ENCODE data around the gene JMJD8. TPM values are rescaled to one million over a fixed set of nuclear protein-coding genes. Genes with fewer than 3 reads are reported as not detected.
"Not testable (repeated sequence)": the region's sequence is repeated elsewhere in the genome, so short reads cannot be mapped to it uniquely, and the experiment has no call there.

JMJD8 gene
- total RNA-seq, 1 donor from 2014 or later = 71.4 TPM

DNA sequence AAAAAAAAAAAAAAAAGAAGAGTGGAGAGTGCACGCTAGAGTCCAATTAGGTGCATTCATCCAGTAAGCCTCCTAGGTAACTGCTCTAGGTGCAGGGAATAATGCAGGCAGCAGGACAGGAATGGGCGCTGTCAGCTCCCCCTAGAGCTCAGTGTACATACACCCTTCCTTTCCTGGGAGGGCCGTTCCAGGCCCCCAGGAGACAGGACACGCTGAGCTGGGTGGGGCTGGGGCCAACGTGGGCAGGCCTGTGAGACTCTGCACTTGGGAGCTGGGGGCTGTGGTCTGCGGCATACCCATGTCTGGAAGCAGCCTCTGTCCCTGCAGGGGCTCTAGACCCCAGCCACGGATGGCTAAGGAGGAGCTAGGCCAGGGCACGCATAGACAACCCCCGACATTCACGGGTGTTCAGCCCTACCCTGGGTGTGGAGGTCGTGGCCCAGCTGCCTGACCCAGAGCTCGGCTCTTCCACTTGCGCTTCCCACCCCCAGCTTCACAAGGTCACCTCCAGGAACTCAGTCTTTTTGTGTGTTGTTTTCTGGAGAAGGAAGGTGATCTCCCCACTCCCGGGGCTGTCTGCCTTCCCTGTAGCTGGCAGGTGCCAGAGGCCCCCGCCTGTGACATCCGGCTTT lies 35.8 kb upstream of the JMJD8 start:
- H3K4me1 Mint-ChIP-seq (ENCODE audit: low read depth) = no peaks in the 10 kb centered on the region
- no peaks in the 10 kb centered on the region for H3K36me3 Mint-ChIP-seq (ENCODE audit: low read depth)
- intact Hi-C loops (cut with micrococcal nuclease) = loop anchor here (2.0 kb wide), 1 partner anchor 17 kb away; no protein-coding TSS in a partner anchor
- no peaks in the 10 kb centered on the region for H3K9me3 Mint-ChIP-seq
- no peak for DNase-seq (ENCODE audit: low spot score)
- H3K27me3 Mint-ChIP-seq (ENCODE audit: insufficient read depth) = peaks cover 8% of the 10 kb centered on the region
- peak overlapping the region; percentile 28 for H3K27ac Mint-ChIP-seq
- H3K4me3 Mint-ChIP-seq = peak overlapping the region; percentile 75

DNA sequence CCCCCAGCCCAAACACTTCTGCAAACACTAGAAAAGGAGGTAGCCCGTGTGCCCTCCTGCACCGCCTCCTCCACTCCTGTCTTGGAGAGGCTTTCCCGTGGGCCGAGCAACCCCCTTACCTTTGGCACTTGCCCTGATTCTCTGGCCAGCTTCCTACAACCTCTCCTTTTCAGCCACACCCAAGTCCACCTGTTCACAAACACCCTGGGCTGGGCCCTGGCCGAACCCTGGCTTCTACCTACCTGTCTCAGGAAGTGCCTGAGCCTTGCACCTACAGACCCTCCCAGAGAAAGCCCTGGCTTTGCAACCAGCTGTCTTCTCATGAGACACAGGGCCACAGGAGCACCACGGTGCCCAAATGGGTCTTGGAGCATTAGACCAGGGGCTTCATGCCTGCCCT lies 34.8 kb upstream of the JMJD8 start:
- H3K27ac Mint-ChIP-seq = no peak overlapping the region

GRCh38 chr16:718389-718788 lies 34.3 kb upstream of the JMJD8 start:
- Mint-ChIP-seq H3K27ac (no peak overlapping the region), H3K9me3 (no peaks in the 10 kb centered on the region), H3K27me3 (ENCODE audit: insufficient read depth) (peaks cover 16% of the 10 kb centered on the region), H3K4me1 (ENCODE audit: low read depth) (no peaks in the 10 kb centered on the region), H3K36me3 (ENCODE audit: low read depth) (no peaks in the 10 kb centered on the region), H3K4me3 (no peak overlapping the region)
- intact Hi-C loops (cut with micrococcal nuclease) = no loop called here
- DNase-seq (ENCODE audit: low spot score) = no peak

More for the DNA sequence above, 34.8 kb upstream of the JMJD8 start:
- Mint-ChIP-seq H3K27me3 (ENCODE audit: insufficient read depth) (peaks cover 13% of the 10 kb centered on the region), H3K9me3 (no peaks in the 10 kb centered on the region), H3K4me3 (peak overlapping the region; percentile 66), H3K4me1 (ENCODE audit: low read depth) (no peaks in the 10 kb centered on the region), H3K36me3 (ENCODE audit: low read depth) (no peaks in the 10 kb centered on the region)
- intact Hi-C loops (cut with micrococcal nuclease) = no loop called here
- no peak for DNase-seq (ENCODE audit: low spot score)

GRCh38 chr16:717450-718245 lies 33.5 kb upstream of the JMJD8 start:
- no peak overlapping the region for H3K27ac Mint-ChIP-seq
- H3K9me3 Mint-ChIP-seq = no peaks in the 10 kb centered on the region
- H3K36me3 Mint-ChIP-seq (ENCODE audit: low read depth) = no peaks in the 10 kb centered on the region
- no peaks in the 10 kb centered on the region for H3K4me1 Mint-ChIP-seq (ENCODE audit: low read depth)
- H3K4me3 Mint-ChIP-seq = no peak overlapping the region
- H3K27me3 Mint-ChIP-seq (ENCODE audit: insufficient read depth) = peaks cover 19% of the 10 kb centered on the region
- intact Hi-C loops (cut with micrococcal nuclease) = no loop called here
- no peak for DNase-seq (ENCODE audit: low spot score)

GRCh38 chr16:716768-717325 lies 32.7 kb upstream of the JMJD8 start:
- Mint-ChIP-seq H3K27me3 (ENCODE audit: insufficient read depth) (peaks cover 19% of the 10 kb centered on the region), H3K4me3 (no peak overlapping the region), H3K4me1 (ENCODE audit: low read depth) (no peaks in the 10 kb centered on the region), H3K36me3 (ENCODE audit: low read depth) (no peaks in the 10 kb centered on the region), H3K9me3 (no peaks in the 10 kb centered on the region), H3K27ac (no peak overlapping the region)
- intact Hi-C loops (cut with micrococcal nuclease) = no loop called here
- no peak for DNase-seq (ENCODE audit: low spot score)

DNA sequence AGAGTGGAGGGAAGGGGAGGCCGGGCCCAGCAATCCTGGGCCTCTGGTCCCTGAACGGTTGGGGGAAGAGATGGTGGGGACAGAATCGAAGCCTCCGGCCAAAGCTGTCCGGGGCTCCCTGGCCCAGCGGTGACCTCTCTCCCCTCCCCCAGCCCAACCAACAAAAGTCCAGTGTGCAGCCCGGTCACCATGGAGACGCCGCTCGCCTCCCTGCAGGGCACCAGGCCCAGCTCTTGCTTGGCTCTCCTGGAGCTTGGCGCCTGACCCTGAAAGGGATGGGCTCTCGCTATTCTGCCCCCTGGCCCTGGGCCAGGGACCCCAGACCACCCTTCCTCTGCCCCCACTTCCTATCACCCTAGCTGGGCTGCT lies 32.0 kb upstream of the JMJD8 start:
- Mint-ChIP-seq H3K9me3 (no peaks in the 10 kb centered on the region), H3K27ac (peak overlapping the region; percentile 61), H3K36me3 (ENCODE audit: low read depth) (no peaks in the 10 kb centered on the region), H3K4me1 (ENCODE audit: low read depth) (no peaks in the 10 kb centered on the region), H3K4me3 (peak overlapping the region; percentile 60), H3K27me3 (ENCODE audit: insufficient read depth) (peaks cover 19% of the 10 kb centered on the region)
- intact Hi-C loops (cut with micrococcal nuclease) = no loop called here
- DNase-seq (ENCODE audit: low spot score) = no peak

DNA sequence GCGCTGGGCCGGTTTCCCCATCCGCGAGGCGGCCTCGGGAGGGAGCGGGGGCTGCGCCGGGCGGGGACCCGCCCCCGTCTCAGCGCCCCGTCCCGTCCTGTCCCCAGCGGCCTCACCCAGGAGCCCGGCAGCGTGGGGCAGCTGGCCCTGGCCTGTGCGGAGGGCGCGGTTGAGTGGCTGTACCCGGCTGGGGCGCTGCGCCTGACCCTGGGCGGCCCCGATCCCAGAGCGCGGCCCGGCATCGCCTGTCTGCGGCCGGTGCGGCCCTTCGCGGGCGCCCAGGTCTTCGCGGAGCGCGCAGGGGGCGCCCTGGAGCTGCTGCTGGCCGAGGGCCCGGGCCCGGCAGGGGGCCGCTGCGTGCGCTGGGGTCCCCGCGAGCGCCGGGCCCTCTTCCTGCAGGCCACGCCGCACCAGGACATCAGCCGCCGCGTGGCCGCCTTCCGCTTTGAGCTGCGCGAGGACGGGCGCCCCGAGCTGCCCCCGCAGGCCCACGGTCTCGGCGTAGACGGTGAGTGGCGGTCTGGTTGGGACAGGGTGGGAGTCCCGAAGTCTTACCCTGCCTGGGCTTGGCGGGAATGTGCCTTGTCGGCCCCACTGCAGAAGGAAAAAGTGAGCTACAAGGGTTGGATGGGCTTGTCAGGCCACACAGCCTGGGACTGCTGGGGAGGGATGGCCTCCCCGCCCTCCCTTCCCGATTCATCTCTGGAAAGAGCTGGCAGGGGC lies 31.5 kb upstream of the JMJD8 start:
- intact Hi-C loops (cut with micrococcal nuclease) = loop anchor here (1.0 to 2.0 kb wide), 2 partner anchors 25 to 35 kb away; partner anchors contain the start of genes STUB1 and WDR24
- Mint-ChIP-seq H3K27me3 (ENCODE audit: insufficient read depth) (peaks cover 19% of the 10 kb centered on the region), H3K4me1 (ENCODE audit: low read depth) (no peaks in the 10 kb centered on the region), H3K9me3 (no peaks in the 10 kb centered on the region), H3K36me3 (ENCODE audit: low read depth) (no peaks in the 10 kb centered on the region), H3K4me3 (peak overlapping the region; percentile 60), H3K27ac (no peak overlapping the region)
- no peak for DNase-seq (ENCODE audit: low spot score)

DNA sequence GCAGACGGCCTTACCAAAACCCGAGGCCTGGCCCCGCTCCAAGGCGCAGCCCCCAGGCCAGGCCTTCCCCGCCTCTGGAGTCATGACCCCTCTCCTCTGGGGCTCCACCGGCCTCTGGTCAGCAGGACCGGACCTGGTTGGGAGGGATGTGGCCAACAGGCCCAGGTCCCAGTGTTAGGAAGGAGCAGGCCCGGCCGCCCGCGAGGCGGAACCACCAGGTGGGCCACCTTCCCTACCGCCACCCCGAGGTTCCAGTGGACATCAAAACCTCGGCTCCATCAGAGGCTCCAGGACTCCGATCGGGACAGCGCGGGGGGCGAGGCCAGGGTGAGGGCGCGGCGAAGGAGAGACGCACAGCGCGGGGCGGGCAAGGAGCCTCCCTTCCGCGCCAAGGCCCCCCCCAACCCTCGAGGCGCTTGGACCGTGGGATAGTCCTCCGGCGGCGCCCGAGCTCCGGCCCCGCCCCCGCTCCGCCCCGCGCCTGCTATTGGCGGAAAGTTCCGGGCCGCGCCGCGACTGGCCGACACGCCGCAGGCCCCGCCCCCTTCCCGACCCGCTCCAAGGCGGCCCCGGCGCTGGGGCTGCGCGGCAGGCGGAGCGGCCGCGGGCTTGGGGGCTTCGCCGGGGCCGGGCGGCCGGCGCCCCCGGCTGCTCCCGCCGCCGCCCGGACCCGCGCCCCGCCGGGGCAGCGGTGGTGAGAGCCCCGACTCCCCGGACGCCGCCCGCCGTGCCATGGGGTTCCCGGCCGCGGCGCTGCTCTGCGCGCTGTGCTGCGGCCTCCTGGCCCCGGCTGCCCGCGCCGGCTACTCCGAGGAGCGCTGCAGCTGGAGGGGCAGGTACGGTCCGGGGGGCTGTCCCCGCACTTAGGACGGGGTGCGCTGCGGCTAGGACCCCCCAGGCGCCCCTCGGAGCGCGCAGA lies 30.7 kb upstream of the JMJD8 start, which contains the start of gene METRN:
Gene METRN (plus strand): TSS at position 561 of the 919 bp plus-strand sequence. CDS start 172 bp downstream, at position 733.
- DNase-seq (ENCODE audit: low spot score) = peak; percentile 88
- H3K36me3 Mint-ChIP-seq (ENCODE audit: low read depth) = no peaks in the 10 kb centered on the region
- intact Hi-C loops (cut with micrococcal nuclease) = loop anchor here (1.0 to 5.0 kb wide), 4 partner anchors 24 to 92 kb away; partner anchors contain the start of genes CHTF18, RPUSD1, STUB1 and WDR24
- H3K27me3 Mint-ChIP-seq (ENCODE audit: insufficient read depth) = peaks cover 19% of the 10 kb centered on the region
- H3K9me3 Mint-ChIP-seq = no peaks in the 10 kb centered on the region
- H3K4me1 Mint-ChIP-seq (ENCODE audit: low read depth) = no peaks in the 10 kb centered on the region
- H3K4me3 Mint-ChIP-seq = peak within 1 kb of the TSS; percentile 60
- no peak within 1 kb of the TSS for H3K27ac Mint-ChIP-seq

DNA sequence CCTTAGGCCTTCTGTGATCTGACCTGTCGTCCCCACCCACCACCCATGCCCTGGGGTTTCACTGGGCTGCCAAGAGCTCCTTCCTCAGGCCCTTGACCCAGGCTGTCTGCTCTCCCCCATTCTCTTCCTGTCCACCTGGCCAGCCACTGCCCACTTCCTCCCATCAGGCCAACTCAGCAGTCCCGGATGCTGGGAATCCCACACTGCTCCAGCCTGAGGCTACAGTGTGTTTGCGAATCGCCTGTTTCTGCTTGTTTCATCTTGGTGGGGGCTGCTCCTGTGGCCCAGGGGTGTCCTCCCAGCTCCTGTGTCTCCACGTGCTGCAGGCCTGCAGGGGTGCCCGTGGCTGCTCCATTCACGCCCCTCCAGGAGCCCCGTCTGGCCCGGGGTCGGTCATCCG lies 29.9 kb upstream of the JMJD8 start:
- H3K9me3 Mint-ChIP-seq = no peaks in the 10 kb centered on the region
- H3K36me3 Mint-ChIP-seq (ENCODE audit: low read depth) = no peaks in the 10 kb centered on the region
- no peak for DNase-seq (ENCODE audit: low spot score)
- intact Hi-C loops (cut with micrococcal nuclease) = loop anchor here (1.0 to 5.0 kb wide), 3 partner anchors 23 to 93 kb away; partner anchors contain the start of genes CHTF18, RPUSD1 and WDR24
- no peak overlapping the region for H3K4me3 Mint-ChIP-seq
- H3K4me1 Mint-ChIP-seq (ENCODE audit: low read depth) = no peaks in the 10 kb centered on the region
- H3K27ac Mint-ChIP-seq = no peak overlapping the region
- peaks cover 20% of the 10 kb centered on the region for H3K27me3 Mint-ChIP-seq (ENCODE audit: insufficient read depth)

GRCh38 chr16:712740-713250 lies 28.7 kb upstream of the JMJD8 start:
- not testable (repeated sequence) for H3K9me3 Mint-ChIP-seq; H3K4me1 Mint-ChIP-seq (ENCODE audit: low read depth); H3K4me3 Mint-ChIP-seq; H3K36me3 Mint-ChIP-seq (ENCODE audit: low read depth); DNase-seq (ENCODE audit: low spot score)
- H3K27ac Mint-ChIP-seq = peak overlapping the region; percentile 0
- intact Hi-C loops (cut with micrococcal nuclease) = loop anchor here (5.0 kb wide), 1 partner anchor 95 kb away; no protein-coding TSS in a partner anchor
- H3K27me3 Mint-ChIP-seq (ENCODE audit: insufficient read depth) = peaks cover 27% of the 10 kb centered on the region

GRCh38 chr16:711548-712320 lies 27.6 kb upstream of the JMJD8 start:
- no peaks in the 10 kb centered on the region for H3K36me3 Mint-ChIP-seq (ENCODE audit: low read depth)
- no peak overlapping the region for H3K27ac Mint-ChIP-seq
- no peak overlapping the region for H3K4me3 Mint-ChIP-seq
- peak; percentile 67 for DNase-seq (ENCODE audit: low spot score)
- no peaks in the 10 kb centered on the region for H3K4me1 Mint-ChIP-seq (ENCODE audit: low read depth)
- peaks cover 35% of the 10 kb centered on the region for H3K27me3 Mint-ChIP-seq (ENCODE audit: insufficient read depth)
- intact Hi-C loops (cut with micrococcal nuclease) = loop anchor here (1.0 to 5.0 kb wide), 3 partner anchors 74 to 391 kb away; no protein-coding TSS in a partner anchor
- H3K9me3 Mint-ChIP-seq = no peaks in the 10 kb centered on the region
